KOPT-K1 (cell line): ENCODE measurements around the gene KCTD19.
"Not testable (repeated sequence)": the region's sequence is repeated elsewhere in the genome, so short reads cannot be mapped to it uniquely, and the experiment has no call there.

Source experiments
- H3K27ac ChIP-seq: fragments of 200-600 bp; sonication (generic); 2 replicates; pipeline ENCODE4 v1.5.1; 2016; ENCODE audit warnings: antibody characterized with exemption, mild to moderate bottlenecking, low read depth, low read length; ENCODE audit not compliant: poor library complexity, severe bottlenecking
- H3K36me3 ChIP-seq: fragments of 200-600 bp; sonication (generic); 2 replicates; pipeline ENCODE4 v1.5.1; 2017; ENCODE audit warnings: antibody characterized with exemption, mild to moderate bottlenecking, low read length, moderate library complexity; ENCODE audit not compliant: insufficient read depth
- H3K9me3 ChIP-seq: fragments of 200-600 bp; sonication (generic); 2 replicates; pipeline ENCODE4 v1.5.1; 2017; ENCODE audit warnings: antibody characterized with exemption, low read length, mild to moderate bottlenecking; ENCODE audit not compliant: insufficient read depth, poor library complexity, severe bottlenecking

The KCTD19 gene

GRCh38 chr16:67326472-67327309 is at the start of gene KCTD19, which contains the start of gene LRRC36:
Gene KCTD19, minus strand, starts transcription at chr16:67326741. Its CDS starts 34 bp downstream, at chr16:67326707.
Gene LRRC36, plus strand, starts transcription at chr16:67326815. Its CDS starts 48 bp downstream, at chr16:67326863.
- Histone ChIP-seq H3K9me3 (no peaks in the 10 kb centered on the region), H3K27ac (peak within 1 kb of the TSS; percentile 75), H3K36me3 (no peaks in the 10 kb centered on the region)

- not testable (repeated sequence) for H3K9me3 ChIP-seq, H3K36me3 ChIP-seq, H3K27ac ChIP-seq
Observed at GRCh38 chr16:67376012-67376411, 49.5 kb upstream of the KCTD19 start.

- peaks cover 12% of the 10 kb centered on the region for H3K9me3 ChIP-seq
- H3K36me3 ChIP-seq, result no peaks in the 10 kb centered on the region
- no peak overlapping the region for H3K27ac ChIP-seq
Observed at GRCh38 chr16:67372664-67373063, 46.1 kb upstream of the KCTD19 start.

- Histone ChIP-seq H3K9me3 (peaks cover 12% of the 10 kb centered on the region), H3K27ac (no peak overlapping the region), H3K36me3 (no peaks in the 10 kb centered on the region)
Observed at GRCh38 chr16:67370661-67371060, 44.1 kb upstream of the KCTD19 start.

- peaks cover 8% of the 10 kb centered on the region for H3K9me3 ChIP-seq
- H3K27ac ChIP-seq, result no peak overlapping the region
- no peaks in the 10 kb centered on the region for H3K36me3 ChIP-seq
Observed at GRCh38 chr16:67364600-67365235, 38.2 kb upstream of the KCTD19 start.

- no peaks in the 10 kb centered on the region for H3K36me3 ChIP-seq
- no peak overlapping the region for H3K27ac ChIP-seq
- no peaks in the 10 kb centered on the region for H3K9me3 ChIP-seq
Observed at GRCh38 chr16:67361038-67361437, 34.5 kb upstream of the KCTD19 start.

- H3K9me3 ChIP-seq, H3K27ac ChIP-seq, H3K36me3 ChIP-seq: not testable (repeated sequence)
Observed at GRCh38 chr16:67359540-67360269, 33.2 kb upstream of the KCTD19 start.

- Histone ChIP-seq H3K27ac (no peak overlapping the region), H3K36me3 (no peaks in the 10 kb centered on the region), H3K9me3 (no peaks in the 10 kb centered on the region)
Observed at GRCh38 chr16:67357561-67357960, 31.0 kb upstream of the KCTD19 start.

- Histone ChIP-seq H3K36me3 (no peaks in the 10 kb centered on the region), H3K9me3 (no peaks in the 10 kb centered on the region), H3K27ac (no peak overlapping the region)
Observed at GRCh38 chr16:67356396-67356795, 29.9 kb upstream of the KCTD19 start.

- not testable (repeated sequence) for H3K36me3 ChIP-seq, H3K27ac ChIP-seq, H3K9me3 ChIP-seq
Observed at GRCh38 chr16:67352463-67352862, 25.9 kb upstream of the KCTD19 start.

GRCh38 chr16:67350324-67350723 is 23.8 kb upstream of the KCTD19 start:
- no peak overlapping the region for H3K27ac ChIP-seq
- H3K36me3 ChIP-seq, result no peaks in the 10 kb centered on the region
- no peaks in the 10 kb centered on the region for H3K9me3 ChIP-seq

- Histone ChIP-seq H3K36me3 (no peaks in the 10 kb centered on the region), H3K9me3 (no peaks in the 10 kb centered on the region)
Observed at GRCh38 chr16:67349172-67349571, 22.6 kb upstream of the KCTD19 start.

GRCh38 chr16:67346341-67346740 is 19.8 kb upstream of the KCTD19 start:
- Histone ChIP-seq H3K9me3 (no peaks in the 10 kb centered on the region), H3K36me3 (no peaks in the 10 kb centered on the region), H3K27ac (no peak overlapping the region)

More at GRCh38 chr16:67349172-67349571, 22.6 kb upstream of the KCTD19 start:
- no peak overlapping the region for H3K27ac ChIP-seq

GRCh38 chr16:67345401-67345800 is 18.9 kb upstream of the KCTD19 start:
- no peaks in the 10 kb centered on the region for H3K9me3 ChIP-seq
- H3K36me3 ChIP-seq, result no peaks in the 10 kb centered on the region
- no peak overlapping the region for H3K27ac ChIP-seq

- no peaks in the 10 kb centered on the region for H3K36me3 ChIP-seq
- H3K27ac ChIP-seq, result no peak overlapping the region
- H3K9me3 ChIP-seq, result no peaks in the 10 kb centered on the region
Observed at GRCh38 chr16:67342616-67343015, 16.1 kb upstream of the KCTD19 start.
